ENCODE data around the gene TSPAN2. TPM values are rescaled to one million over a fixed set of nuclear protein-coding genes. Genes with fewer than 3 reads are reported as not detected.

The TSPAN2 gene
- total RNA-seq, 1 donor from 2014 or later, result 0.91 TPM

DNA sequence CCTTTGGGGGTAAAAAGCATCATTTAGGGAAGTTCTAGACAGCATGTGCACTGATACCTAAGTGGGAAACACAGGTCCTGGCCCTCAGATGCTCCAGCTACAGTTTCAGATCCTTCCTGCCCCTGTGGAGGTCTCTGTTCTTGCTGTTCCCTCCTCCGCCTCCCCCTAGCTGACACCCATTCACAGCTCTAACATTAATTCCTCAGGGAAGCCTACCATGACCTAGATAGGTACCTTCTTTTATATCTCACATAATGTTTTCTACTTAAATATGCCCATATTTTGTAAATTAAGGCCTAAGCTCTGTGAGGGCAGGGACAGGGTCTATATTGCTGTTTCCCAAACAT, 11.3 kb downstream of the TSPAN2 start:
- ATAC-seq (ENCODE audit: low read depth) (no peak), DNase-seq (no peak)
- no peak for TF ChIP-seq CTCF (IDR thresholded peaks at IDR 0.05)
- Mint-ChIP-seq H3K4me3 (no peak overlapping the region), H3K9me3 (no peaks in the 10 kb centered on the region), H3K4me1 (no peaks in the 10 kb centered on the region), H3K27ac (no peak overlapping the region), H3K36me3 (ENCODE audit: low read depth) (no peaks in the 10 kb centered on the region), H3K27me3 (peaks cover 25% of the 10 kb centered on the region)
- ChIA-PET CTCF (no interaction called here), POLR2A (no interaction called here)
- intact Hi-C loops (cut with micrococcal nuclease), result no loop called here

- no peak for ATAC-seq (ENCODE audit: low read depth)
- TF ChIP-seq CTCF (IDR thresholded peaks at IDR 0.05), result no peak
- no peak for DNase-seq
- Mint-ChIP-seq H3K27me3 (peaks cover 25% of the 10 kb centered on the region), H3K36me3 (ENCODE audit: low read depth) (no peaks in the 10 kb centered on the region), H3K4me1 (no peaks in the 10 kb centered on the region), H3K9me3 (no peaks in the 10 kb centered on the region), H3K4me3 (no peak overlapping the region), H3K27ac (no peak overlapping the region)
- ChIA-PET POLR2A (no interaction called here), CTCF (no interaction called here)
- intact Hi-C loops (cut with micrococcal nuclease), result no loop called here
Measured at GRCh38 chr1:115077286-115077983, 11.9 kb downstream of the TSPAN2 start.

GRCh38 chr1:115076384-115076915, 12.9 kb downstream of the TSPAN2 start:
- no peaks in the 10 kb centered on the region for H3K36me3 Mint-ChIP-seq (ENCODE audit: low read depth)
- ChIA-PET CTCF (no interaction called here), POLR2A (no interaction called here)
- H3K4me1 Mint-ChIP-seq, result no peaks in the 10 kb centered on the region
- intact Hi-C loops (cut with micrococcal nuclease), result no loop called here
- no peaks in the 10 kb centered on the region for H3K9me3 Mint-ChIP-seq
- H3K27ac Mint-ChIP-seq, result no peak overlapping the region
- ATAC-seq (ENCODE audit: low read depth) (no peak), DNase-seq (no peak)
- H3K4me3 Mint-ChIP-seq, result no peak overlapping the region
- peaks cover 25% of the 10 kb centered on the region for H3K27me3 Mint-ChIP-seq
- TF ChIP-seq CTCF (IDR thresholded peaks at IDR 0.05), result no peak

GRCh38 chr1:115074839-115075534, 14.3 kb downstream of the TSPAN2 start:
- no peak overlapping the region for H3K4me3 Mint-ChIP-seq
- no peak overlapping the region for H3K27ac Mint-ChIP-seq
- ATAC-seq (ENCODE audit: low read depth), result no peak
- peaks cover 25% of the 10 kb centered on the region for H3K27me3 Mint-ChIP-seq
- no peaks in the 10 kb centered on the region for H3K36me3 Mint-ChIP-seq (ENCODE audit: low read depth)
- CTCF ChIA-PET, result interaction anchor here (1.5 kb wide), 1 partner anchor 22 kb away, joined by 3 read pairs; no protein-coding TSS in a partner anchor
- H3K9me3 Mint-ChIP-seq, result no peaks in the 10 kb centered on the region
- TF ChIP-seq CTCF (IDR thresholded peaks at IDR 0.05), result no peak
- intact Hi-C loops (cut with micrococcal nuclease), result no loop called here
- no peaks in the 10 kb centered on the region for H3K4me1 Mint-ChIP-seq
- POLR2A ChIA-PET, result no interaction called here
- DNase-seq, result no peak

- POLR2A ChIA-PET, result no interaction called here
- no peak for TF ChIP-seq CTCF (IDR thresholded peaks at IDR 0.05)
- Mint-ChIP-seq H3K4me3 (no peak overlapping the region), H3K9me3 (no peaks in the 10 kb centered on the region), H3K27ac (no peak overlapping the region), H3K36me3 (ENCODE audit: low read depth) (no peaks in the 10 kb centered on the region), H3K27me3 (peaks cover 25% of the 10 kb centered on the region), H3K4me1 (no peaks in the 10 kb centered on the region)
- DNase-seq (no peak), ATAC-seq (ENCODE audit: low read depth) (no peak)
- intact Hi-C loops (cut with micrococcal nuclease), result no loop called here
- CTCF ChIA-PET, result interaction anchor here (0.7 to 1.5 kb wide), 2 partner anchors 20 to 38 kb away, joined by 3 read pairs; no protein-coding TSS in a partner anchor
Measured at GRCh38 chr1:115073298-115074087, 15.8 kb downstream of the TSPAN2 start.

All from activated B cell treated with CpG ODN at 0.5 μM for 24 hours (primary cell).